H1 (cell line): Measurements from ENCODE around the gene RILPL2. TPM values are rescaled to one million over a fixed set of nuclear protein-coding genes. Genes with fewer than 3 reads are reported as not detected.

ENCODE experiments used
- CTCF ChIA-PET: fragments of 300-600 bp; sonication (Branson Sonifier 250); formaldehyde crosslinking; loops from one replicate; lab custom pipeline; 2021; ENCODE audit not compliant: partially characterized antibody; lab: Charles Lee
- POLR2A ChIA-PET: fragments of 300-600 bp; sonication (Branson Sonifier 250); formaldehyde crosslinking; loops from one replicate; lab custom pipeline; 2021; ENCODE audit warnings: inconsistent platforms; ENCODE audit not compliant: partially characterized antibody; lab: Charles Lee
- DNase-seq, 2 experiments: peaks; one replicate each; pipeline versions ENCODE4 v3.0.0 to v3.0.0-alpha.2; 2010 to 2022; ENCODE audit warnings: low spot score in 2 of 2, low read depth in 1 of 2, mixed read lengths in 1 of 2
- FAIRE-seq: peaks from 2 replicates; lab custom pipeline; 2011; peaks lifted over from hg19 to GRCh38; lab: Jason Lieb, UNC
- H2AFZ ChIP-seq: 2 replicates; pipeline ENCODE4 v1.8.1; 2012; ENCODE audit warnings: low read length, inconsistent platforms
- H2AK5ac ChIP-seq: 2 replicates; pipeline ENCODE4 v1.6.1; 2013; ENCODE audit warnings: low read depth, low read length
- H2BK120ac ChIP-seq: replicated peaks from 2 replicates; pipeline ENCODE3; 2013; ENCODE audit warnings: low read depth, low read length, inconsistent platforms
- H2BK12ac ChIP-seq: 2 replicates; pipeline ENCODE4 v1.6.1; 2013; ENCODE audit warnings: low read depth, low read length
- H2BK15ac ChIP-seq: 2 replicates; pipeline ENCODE4 v1.6.1; 2013; ENCODE audit warnings: low read length
- H2BK20ac ChIP-seq: 2 replicates; pipeline ENCODE4 v1.6.1; 2013; ENCODE audit warnings: low read length
- H2BK5ac ChIP-seq: 2 replicates; pipeline ENCODE4 v1.6.1; 2013; ENCODE audit warnings: low read depth, low read length
- H3K14ac ChIP-seq: 2 replicates; pipeline ENCODE4 v1.6.1; 2013; ENCODE audit warnings: inconsistent platforms; ENCODE audit not compliant: insufficient read length
- H3K18ac ChIP-seq: 2 replicates; pipeline ENCODE4 v1.6.1; 2013; ENCODE audit warnings: low read length; ENCODE audit errors: extremely low read depth
- H3K23ac ChIP-seq: 2 replicates; pipeline ENCODE4 v1.6.1; 2013; ENCODE audit warnings: inconsistent platforms; ENCODE audit not compliant: insufficient read length
- H3K23me2 ChIP-seq: 2 replicates; pipeline ENCODE4 v1.6.1; 2013; ENCODE audit warnings: low read depth, low read length
- H3K27ac ChIP-seq: 2 replicates; pipeline ENCODE4 v1.6.1; 2011; ENCODE audit warnings: low read depth, low read length, inconsistent platforms
- H3K27me3 ChIP-seq, 4 experiments: replicated peaks in 1 of 4; 1 replicate in 1 of 4; 2 replicates in 3 of 4; pipeline versions ENCODE4 v1.6.1 to v1.8.1; 2011 to 2013; ENCODE audit warnings: low read length in 3 of 4, mild to moderate bottlenecking in 3 of 4, inconsistent platforms in 2 of 4, mixed read lengths in 2 of 4, moderate library complexity in 1 of 4; ENCODE audit not compliant: control insufficient read depth in 3 of 4, insufficient read depth in 3 of 4; ENCODE audit errors: extremely low read depth in 1 of 4
- H3K36me3 ChIP-seq, 4 experiments: 2 replicates each; pipeline versions ENCODE4 v1.6.1 to v1.8.1; 2011 to 2013; ENCODE audit warnings: mild to moderate bottlenecking in 4 of 4, low read length in 3 of 4, moderate library complexity in 2 of 4, control low read depth in 1 of 4, inconsistent platforms in 1 of 4; ENCODE audit not compliant: insufficient read depth in 4 of 4, control insufficient read depth in 2 of 4
- H3K4ac ChIP-seq: replicated peaks from 2 replicates; pipeline ENCODE3; 2013; ENCODE audit warnings: low read length, low read depth, mixed read lengths, inconsistent platforms; ENCODE audit not compliant: insufficient read length
- H3K4me1 ChIP-seq, 4 experiments: replicated peaks in 1 of 4; 1 replicate in 1 of 4; 2 replicates in 3 of 4; pipeline versions ENCODE4 v1.6.1 to v1.8.1; 2011 to 2013; ENCODE audit warnings: low read length in 3 of 4, inconsistent platforms in 2 of 4, mixed read lengths in 1 of 4; ENCODE audit not compliant: insufficient read depth in 4 of 4, control insufficient read depth in 3 of 4
- H3K4me2 ChIP-seq, 2 experiments: 2 replicates each; pipeline versions ENCODE4 v1.6.1 to v1.8.1; 2011 to 2013; ENCODE audit warnings: low read depth in 2 of 2, low read length in 2 of 2, control low read depth in 1 of 2, inconsistent platforms in 1 of 2, mild to moderate bottlenecking in 1 of 2; ENCODE audit not compliant: insufficient read depth in 1 of 2
- H3K4me3 ChIP-seq, 4 experiments: fragments of 200-600, 300-600 bp in 1 of 4; sonication (generic), shearing (Covaris generic), sonication (Bioruptor Twin) in 1 of 4; 2 replicates each; pipeline versions ENCODE4 v1.5.1 to v1.8.1; 2011 to 2016; ENCODE audit warnings: low read length in 4 of 4, low read depth in 3 of 4, control low read depth in 2 of 4, inconsistent platforms in 2 of 4, mild to moderate bottlenecking in 2 of 4, mixed read lengths in 1 of 4, moderate library complexity in 1 of 4; ENCODE audit not compliant: insufficient read depth in 2 of 4; ENCODE audit errors: extremely low read depth in 1 of 4
- H3K56ac ChIP-seq: replicated peaks from 2 replicates; pipeline ENCODE3; 2013; ENCODE audit warnings: low read depth, mild to moderate bottlenecking, mixed read lengths, low read length, inconsistent platforms; ENCODE audit not compliant: insufficient read length
- H3K79me1 ChIP-seq: 2 replicates; pipeline ENCODE4 v1.6.1; 2013; ENCODE audit warnings: low read depth, low read length, control low read depth
- H3K79me2 ChIP-seq, 2 experiments: 2 replicates each; pipeline versions ENCODE4 v1.6.1 to v1.8.1; 2012 to 2013; ENCODE audit warnings: low read length in 2 of 2, mild to moderate bottlenecking in 2 of 2, inconsistent platforms in 1 of 2; ENCODE audit not compliant: insufficient read depth in 2 of 2, control insufficient read depth in 1 of 2
- H3K9ac ChIP-seq, 4 experiments: replicated peaks in 1 of 4; 1 replicate in 1 of 4; 2 replicates in 3 of 4; pipeline versions ENCODE4 v1.6.1 to v1.8.1; 2011 to 2013; ENCODE audit warnings: low read depth in 3 of 4, low read length in 3 of 4, control low read depth in 2 of 4, mild to moderate bottlenecking in 2 of 4, moderate library complexity in 2 of 4, inconsistent platforms in 1 of 4; ENCODE audit errors: extremely low read depth in 1 of 4
- H3K9me3 ChIP-seq, 2 experiments: 2 replicates each; pipeline versions ENCODE4 v1.6.1 to v1.8.1; 2012 to 2013; ENCODE audit warnings: mild to moderate bottlenecking in 2 of 2, moderate library complexity in 2 of 2, control low read depth in 1 of 2, inconsistent platforms in 1 of 2, low read depth in 1 of 2, low read length in 1 of 2, mixed read lengths in 1 of 2; ENCODE audit not compliant: insufficient read depth in 2 of 2
- H4K20me1 ChIP-seq, 2 experiments: replicated peaks in 1 of 2; 2 replicates each; pipeline versions ENCODE3 to v1.8.1; 2011 to 2013; ENCODE audit warnings: inconsistent platforms in 2 of 2, low read length in 2 of 2, mild to moderate bottlenecking in 1 of 2; ENCODE audit not compliant: insufficient read depth in 2 of 2, control insufficient read depth in 1 of 2
- H4K5ac ChIP-seq: 2 replicates; pipeline ENCODE4 v1.6.1; 2013; ENCODE audit warnings: low read length, low read depth, mixed read lengths, inconsistent platforms; ENCODE audit not compliant: insufficient read length
- H4K8ac ChIP-seq: 2 replicates; pipeline ENCODE4 v1.8.0; 2013; ENCODE audit warnings: mild to moderate bottlenecking, moderate library complexity, low read length, inconsistent platforms; ENCODE audit not compliant: insufficient read depth; ENCODE audit errors: extremely low read depth
- H4K91ac ChIP-seq: replicated peaks from 2 replicates; pipeline ENCODE3; 2013; ENCODE audit warnings: low read length, mixed read lengths, inconsistent platforms; ENCODE audit not compliant: insufficient read length
- CBX5 ChIP-seq: fragments of 300-800, 300-1000 bp; sonication (generic); IDR thresholded peaks from 2 replicates; pipeline ENCODE4 v1.7.1; 2016; ENCODE audit warnings: antibody characterized with exemption, low read length, low read depth
- CREB1 ChIP-seq: IDR thresholded peaks from 2 replicates; pipeline ENCODE4 v1.6.1; 2012; ENCODE audit warnings: inconsistent platforms
- CTBP2 ChIP-seq: IDR thresholded peaks from 2 replicates; pipeline ENCODE4 v1.7.0; 2011; ENCODE audit warnings: borderline replicate concordance, mild to moderate bottlenecking, moderate library complexity, mixed read lengths, low read length; ENCODE audit not compliant: insufficient read depth, insufficient read length
- EZH2 ChIP-seq: fragments of 200-600 bp; sonication (generic); IDR thresholded peaks from 2 replicates; pipeline ENCODE4 v1.7.1; 2012; ENCODE audit warnings: low read depth, mild to moderate bottlenecking, moderate library complexity, low read length, inconsistent platforms; ENCODE audit not compliant: severe bottlenecking
- JUN ChIP-seq: IDR thresholded peaks from 2 replicates; pipeline ENCODE4 v1.6.1; 2011; ENCODE audit warnings: low read depth, mild to moderate bottlenecking, improper control_type of control experiment, low read length
- MAFK ChIP-seq: IDR thresholded peaks from 2 replicates; pipeline ENCODE4 v1.6.1; 2012; ENCODE audit warnings: low read depth, mild to moderate bottlenecking, improper control_type of control experiment, low read length
- PHF8 ChIP-seq: fragments of 200-600 bp; sonication (generic); conservative IDR thresholded peaks from 2 replicates; pipeline ENCODE4 v1.7.1; 2012; ENCODE audit warnings: low read depth, mild to moderate bottlenecking, inconsistent platforms, low read length, moderate library complexity
- WGBS, 2 experiments: shearing (Covaris generic) in 1 of 2; methylation state at CpG; one replicate each; pipeline versions ENCODE4 v1.1.6 to v1.1.7; 2013 to 2015; ENCODE audit warnings: low lambda C conversion rate in 2 of 2, mixed read lengths in 2 of 2, inconsistent platforms in 1 of 2, low coverage in 1 of 2, missing lambda C conversion rate in 1 of 2; ENCODE audit not compliant: insufficient replicate concordance in 2 of 2, insufficient coverage in 1 of 2, insufficient read length in 1 of 2; ENCODE audit errors: extremely low coverage in 1 of 2, missing lambda C conversion rate in 1 of 2; 5-methylcytosine and 5-hydroxymethylcytosine counted together
- polyA plus RNA-seq, 7 experiments: library from polyadenylated mRNA; depleted of rRNA in 3 of 7; stranded (reverse) in 5 of 7; unstranded in 2 of 7; fragments of >200 nt in 5 of 7; fragments of 200-250 nt in 2 of 7; gene quantifications; 1 replicate in 5 of 7; 2 replicates in 1 of 7; 4 replicates in 1 of 7; pipeline versions ENCODE4 v1.2.1 to v1.2.3, GENCODE V29; 2011 to 2013; ENCODE audit warnings: missing spikeins in 2 of 7, mixed read lengths in 2 of 7
- total RNA-seq: library from RNA; stranded (reverse); fragmentation: NEBNext Ultra II Directional; extraction: Animal tissue kit (Norgen Biotek cat#: 25700); gene quantifications from 2 replicates; pipeline ENCODE4 v1.2.1, GENCODE V29; 2021
- TF ChIP-seq, protein P1 (sequence below): IDR thresholded peaks from 2 replicates; pipeline ENCODE4 v1.6.1; 2012; ENCODE audit warnings: inconsistent platforms

Gene RILPL2
- total and polyA plus RNA-seq, 2 of the 8 experiments (the other 6 are each of a cell fraction or from before 2014, with no cell fraction given), result 0.77 to 1.4 TPM

DNA sequence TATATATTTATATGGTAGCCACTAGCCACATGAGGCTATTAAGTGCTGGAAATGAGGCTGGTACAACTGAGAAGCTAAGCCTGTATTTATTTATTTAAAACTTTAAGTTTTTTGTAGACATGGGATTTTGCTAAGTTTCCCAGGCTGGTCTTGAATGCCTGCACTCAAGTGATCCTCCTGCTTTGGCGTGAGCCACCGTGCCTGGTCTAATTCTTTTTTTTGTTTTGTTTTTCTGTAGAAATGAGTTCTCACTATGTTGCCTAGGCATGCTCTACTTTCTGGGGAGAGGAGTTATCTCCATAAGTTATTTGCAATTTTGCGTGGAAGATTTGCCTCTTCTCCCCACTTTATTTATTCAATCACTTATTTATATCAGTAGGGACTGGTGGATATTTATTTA, 16.7 kb upstream of the RILPL2 start:
- no peak overlapping the region for H2BK120ac ChIP-seq
- 0 out of 2 replicates have a peak, but pooled peaks cover 1% of the 10 kb centered on the region for H3K23me2 ChIP-seq
- H4K8ac ChIP-seq, result no peak overlapping the region
- H2BK5ac ChIP-seq, result no peak overlapping the region
- H2BK12ac ChIP-seq, result no peak overlapping the region
- H3K9me3 ChIP-seq, result no peaks in the 10 kb centered on the region
- WGBS, 2 experiments, result 87% methylated on average over 3 of the region's 3 CpGs; no CpG with 5 or more reads in 1 of the 2 experiments
- H3K27me3 ChIP-seq, result no peaks in the 10 kb centered on the region
- H3K4ac ChIP-seq, result no peak overlapping the region
- H3K79me2 ChIP-seq, result no peaks in the 10 kb centered on the region
- H3K4me1 ChIP-seq, result no peaks in the 10 kb centered on the region
- no peak overlapping the region for H4K5ac ChIP-seq
- no peak overlapping the region for H3K56ac ChIP-seq
- CTCF ChIA-PET, result no interaction called here
- H4K91ac ChIP-seq, result no peak overlapping the region
- H3K27ac ChIP-seq, result no peak overlapping the region
- no peak for DNase-seq
- no peak overlapping the region for H2BK20ac ChIP-seq
- H3K9ac ChIP-seq, result no peak overlapping the region
- POLR2A ChIA-PET, result no interaction called here
- no peak for FAIRE-seq
- no peaks in the 10 kb centered on the region for H4K20me1 ChIP-seq
- no peak overlapping the region for H2AFZ ChIP-seq
- H2BK15ac ChIP-seq, result no peak overlapping the region
- no peaks in the 10 kb centered on the region for H3K36me3 ChIP-seq
- H3K18ac ChIP-seq, result no peak overlapping the region
- H3K4me3 ChIP-seq, result no peak overlapping the region
- no peak overlapping the region for H3K4me2 ChIP-seq
- H3K23ac ChIP-seq, result no peak overlapping the region
- no peak overlapping the region for H2AK5ac ChIP-seq
- H3K79me1 ChIP-seq, result no peaks in the 10 kb centered on the region
- H3K14ac ChIP-seq, result no peak overlapping the region
- TF ChIP-seq EZH2 (no peak), PHF8 (no peak), CREB1 (no peak), JUN (no peak), MAFK (no peak), CTBP2 (no peak), CBX5 (no peak)
- TF ChIP-seq, protein P1, sequence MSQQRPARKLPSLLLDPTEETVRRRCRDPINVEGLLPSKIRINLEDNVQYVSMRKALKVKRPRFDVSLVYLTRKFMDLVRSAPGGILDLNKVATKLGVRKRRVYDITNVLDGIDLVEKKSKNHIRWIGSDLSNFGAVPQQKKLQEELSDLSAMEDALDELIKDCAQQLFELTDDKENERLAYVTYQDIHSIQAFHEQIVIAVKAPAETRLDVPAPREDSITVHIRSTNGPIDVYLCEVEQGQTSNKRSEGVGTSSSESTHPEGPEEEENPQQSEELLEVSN, result no peak
